GM12865 (cell line): ENCODE data around the gene RFTN1.

Experiments used
- DNase-seq: peaks from one replicate; pipeline ENCODE4 v3.0.0; 2010; ENCODE audit warnings: low read depth
- H3K4me3 ChIP-seq: 2 replicates; pipeline ENCODE4 v1.5.1; 2011; ENCODE audit warnings: mild to moderate bottlenecking, low read depth, low read length, control low read depth
- CTCF ChIP-seq: IDR thresholded peaks from 2 replicates; pipeline ENCODE4 v1.5.1; 2011; ENCODE audit warnings: low read length, control low read depth, low read depth, inconsistent platforms; ENCODE audit not compliant: insufficient read depth; ENCODE audit errors: missing control alignments

RFTN1 gene

GRCh38 chr3:16419640-16420241 lies 93.8 kb downstream of the RFTN1 start:
- TF ChIP-seq CTCF: no peak
- no peak overlapping the region for H3K4me3 ChIP-seq
- no peak for DNase-seq

GRCh38 chr3:16417945-16418739 lies 95.4 kb downstream of the RFTN1 start:
- TF ChIP-seq CTCF: no peak
- DNase-seq: peak; percentile 37
- no peak overlapping the region for H3K4me3 ChIP-seq

GRCh38 chr3:16415911-16416476 lies 97.5 kb downstream of the RFTN1 start:
- DNase-seq: no peak
- TF ChIP-seq CTCF: no peak
- no peak overlapping the region for H3K4me3 ChIP-seq

GRCh38 chr3:16413321-16413720 lies 100.2 kb downstream of the RFTN1 start:
- DNase-seq: no peak
- no peak for TF ChIP-seq CTCF

GRCh38 chr3:16412192-16412800 lies 101.2 kb downstream of the RFTN1 start:
- no peak for TF ChIP-seq CTCF
- DNase-seq: no peak
- H3K4me3 ChIP-seq: no peak overlapping the region

More at GRCh38 chr3:16413321-16413720, 100.2 kb downstream of the RFTN1 start:
- H3K4me3 ChIP-seq: no peak overlapping the region

- no peak for DNase-seq
- TF ChIP-seq CTCF: no peak
- H3K4me3 ChIP-seq: no peak overlapping the region
These were observed 102.1 kb downstream of the RFTN1 start for GRCh38 chr3:16411441-16411840.
